CD1c-positive myeloid dendritic cell (primary cell): ENCODE measurements around the gene RPTOR.

Experiments used
- DNase-seq: peaks from one replicate; pipeline ENCODE4 v3.0.0-alpha.2; 2016; ENCODE audit errors: extremely low spot score

The RPTOR gene

DNA sequence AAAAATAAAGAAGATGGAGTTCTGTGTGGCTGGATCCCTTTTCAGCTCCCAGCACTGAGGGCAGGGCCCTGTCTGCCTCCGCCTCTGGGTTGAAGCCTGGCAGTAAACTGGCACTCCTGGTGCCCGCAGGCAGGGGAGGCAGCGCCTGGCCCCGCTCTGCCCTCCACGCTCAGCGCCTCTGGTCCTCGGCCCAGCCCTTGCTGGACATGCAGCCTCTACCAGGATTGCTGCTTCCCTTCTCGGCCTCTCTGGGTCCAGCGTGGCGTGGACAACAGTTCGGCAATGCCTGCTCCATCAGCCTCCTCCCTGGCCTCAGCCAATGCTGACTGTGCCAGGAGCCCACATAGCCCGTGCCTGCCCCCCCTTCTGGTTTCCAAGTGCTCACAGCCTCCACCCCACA lies 362.6 kb downstream of the RPTOR start:
- no peak for DNase-seq

DNA sequence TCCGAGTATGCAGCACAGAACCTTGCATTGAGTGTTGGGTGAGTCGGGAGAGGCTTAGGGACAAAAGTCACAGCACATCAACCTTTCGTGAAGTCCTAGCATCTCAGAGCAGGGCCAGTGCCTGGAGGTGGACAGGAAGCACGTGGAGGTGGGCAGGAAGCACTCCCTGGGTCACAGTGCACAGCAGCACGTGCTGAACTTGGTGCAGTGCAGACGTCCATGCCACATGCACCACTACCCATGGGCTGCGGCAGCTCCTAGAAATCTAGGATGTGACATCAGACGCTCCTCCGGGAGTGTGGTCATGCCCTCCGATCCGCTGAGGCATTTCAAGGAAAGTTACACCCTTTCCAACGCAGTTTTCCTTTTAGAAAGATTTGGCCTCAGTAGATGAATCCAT lies 363.6 kb downstream of the RPTOR start:
- DNase-seq, result no peak

DNA sequence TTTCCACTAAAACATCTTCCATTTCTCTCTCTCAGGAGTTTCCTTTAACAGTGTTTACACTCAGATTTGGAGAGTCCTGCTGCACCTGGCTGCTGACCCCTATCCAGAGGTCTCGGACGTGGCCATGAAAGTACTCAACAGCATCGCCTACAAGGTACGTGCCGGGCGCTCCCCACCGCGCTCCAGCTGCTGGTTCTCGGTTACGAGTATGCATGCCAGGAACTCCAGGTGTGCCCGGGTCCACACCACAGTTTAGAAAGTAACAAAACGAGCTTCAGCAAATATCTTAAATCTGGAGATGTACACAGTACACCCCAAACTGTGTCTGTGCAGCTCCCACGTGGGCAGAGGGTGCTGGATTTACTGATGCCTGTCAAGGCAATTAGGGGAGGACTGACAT lies 364.1 kb downstream of the RPTOR start:
- DNase-seq, result no peak

DNA sequence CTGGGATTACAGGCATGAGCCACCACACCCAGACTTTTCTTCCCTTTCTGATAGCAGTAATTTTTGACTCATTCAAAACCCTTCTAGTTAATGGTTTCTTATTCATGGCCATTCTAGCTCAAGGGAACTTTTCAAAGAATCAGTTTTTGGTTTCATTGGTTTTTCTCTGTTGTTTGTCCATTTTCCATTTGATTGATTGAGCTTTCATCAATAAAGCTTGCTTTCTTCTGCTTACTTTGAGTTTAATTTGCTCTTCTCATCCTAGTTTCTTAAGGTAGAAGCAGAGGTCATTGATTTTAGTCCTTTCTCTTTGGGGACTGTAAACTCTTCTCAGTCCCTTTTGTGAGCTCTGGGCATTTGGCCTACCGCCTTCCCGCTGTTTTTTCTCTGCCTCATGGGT lies 365.0 kb downstream of the RPTOR start:
- no peak for DNase-seq

DNA sequence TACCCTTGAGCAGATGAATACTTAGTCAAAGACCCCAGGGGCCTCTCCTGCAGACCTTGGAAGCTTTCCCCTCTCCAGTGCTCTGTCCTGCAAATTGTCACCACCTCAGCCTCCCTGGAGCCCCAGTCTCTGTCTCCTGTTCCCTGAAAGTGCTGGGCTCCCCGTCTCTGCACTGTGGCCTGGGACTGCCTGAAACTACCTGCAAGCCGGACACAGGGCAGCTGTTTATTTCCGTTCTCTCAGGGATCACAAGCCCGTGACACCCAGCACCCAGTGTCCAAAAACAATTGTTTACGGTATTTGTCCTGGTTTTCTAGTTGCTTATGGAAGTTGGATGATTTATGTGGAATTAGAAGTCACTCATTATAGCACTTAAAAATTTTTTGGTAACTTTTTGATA lies 365.4 kb downstream of the RPTOR start:
- no peak for DNase-seq

DNA sequence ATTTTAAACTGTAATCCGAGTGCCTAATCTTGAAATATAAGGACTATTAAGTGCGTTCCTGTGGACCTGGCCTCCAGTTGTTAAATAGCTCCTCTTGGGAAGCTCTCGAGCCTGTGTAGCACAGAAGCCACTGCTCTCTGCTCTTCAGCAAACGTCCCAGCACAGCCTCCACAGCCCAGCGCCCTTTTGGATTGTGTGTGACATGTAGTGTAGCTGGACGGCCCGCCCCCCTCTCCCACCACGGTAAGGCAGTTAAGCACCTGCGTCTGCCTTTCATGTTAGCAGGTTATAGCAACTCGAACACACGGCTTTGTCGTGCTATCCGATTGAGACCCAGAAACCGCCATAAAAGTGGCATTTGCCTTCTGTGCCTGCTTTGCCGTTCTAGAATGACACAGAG lies 367.8 kb downstream of the RPTOR start:
- DNase-seq, result no peak

DNA sequence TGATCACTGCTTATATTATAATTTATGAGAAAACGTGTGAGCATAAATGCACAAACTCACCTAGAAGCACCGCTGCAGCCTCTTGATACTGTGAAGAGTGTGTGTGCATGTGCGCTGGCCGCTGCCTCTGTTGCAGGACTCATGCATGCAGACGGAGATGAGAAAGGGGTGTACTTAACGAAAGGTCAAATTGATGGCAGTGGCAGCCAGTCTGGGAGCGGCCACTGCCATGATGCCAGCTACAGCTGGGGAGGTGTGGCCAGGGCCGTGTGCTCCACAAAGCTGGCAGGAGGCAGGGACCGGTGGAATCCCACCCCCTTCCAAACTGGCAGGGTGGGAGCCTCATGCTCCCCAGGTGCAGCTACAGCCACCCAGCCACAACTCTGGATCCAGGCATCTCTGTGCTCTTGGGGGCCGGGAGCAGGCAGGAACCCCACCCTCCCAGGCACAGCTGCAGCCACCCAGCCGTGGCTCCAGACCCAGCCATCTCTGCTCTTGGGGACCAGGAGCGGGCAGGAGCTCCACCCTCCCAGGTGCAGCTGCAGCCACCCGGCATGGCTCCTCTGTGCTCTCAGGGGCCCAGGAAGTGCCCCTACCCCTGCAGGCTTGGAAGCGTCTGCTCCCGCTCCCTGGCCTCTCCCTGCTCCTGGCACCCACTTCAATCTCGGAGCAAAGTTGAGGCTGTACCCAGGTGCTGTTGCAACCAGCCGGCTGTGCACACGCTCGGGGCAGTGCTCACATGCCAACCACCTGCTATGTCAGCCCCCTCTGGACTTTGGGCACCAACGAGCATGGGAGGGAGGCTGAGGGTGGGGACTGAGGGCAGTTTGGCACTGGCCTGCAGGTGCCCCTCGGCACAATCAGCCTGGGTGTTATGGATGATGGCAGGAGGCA lies 369.5 kb downstream of the RPTOR start:
- no peak for DNase-seq

DNA sequence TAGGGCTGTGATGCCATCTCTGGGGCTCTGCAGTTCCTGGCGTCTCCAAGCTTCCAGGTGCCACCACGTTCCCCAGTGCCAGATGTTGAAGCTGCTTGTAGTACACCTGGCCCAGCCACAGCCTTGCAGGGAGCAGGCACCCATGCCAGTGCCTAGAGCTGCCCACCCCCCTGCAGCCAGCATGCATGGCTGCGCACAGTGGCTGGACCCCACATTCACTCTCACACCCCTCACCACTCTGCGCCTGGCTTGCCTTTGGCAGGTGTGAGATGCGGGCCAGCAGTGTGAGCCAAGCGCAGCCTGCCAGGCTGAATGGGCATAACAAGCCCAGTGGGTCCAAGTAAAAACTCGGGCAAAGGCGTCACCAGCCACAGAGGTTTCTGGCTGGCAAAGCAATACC lies 371.6 kb downstream of the RPTOR start:
- no peak for DNase-seq

DNA sequence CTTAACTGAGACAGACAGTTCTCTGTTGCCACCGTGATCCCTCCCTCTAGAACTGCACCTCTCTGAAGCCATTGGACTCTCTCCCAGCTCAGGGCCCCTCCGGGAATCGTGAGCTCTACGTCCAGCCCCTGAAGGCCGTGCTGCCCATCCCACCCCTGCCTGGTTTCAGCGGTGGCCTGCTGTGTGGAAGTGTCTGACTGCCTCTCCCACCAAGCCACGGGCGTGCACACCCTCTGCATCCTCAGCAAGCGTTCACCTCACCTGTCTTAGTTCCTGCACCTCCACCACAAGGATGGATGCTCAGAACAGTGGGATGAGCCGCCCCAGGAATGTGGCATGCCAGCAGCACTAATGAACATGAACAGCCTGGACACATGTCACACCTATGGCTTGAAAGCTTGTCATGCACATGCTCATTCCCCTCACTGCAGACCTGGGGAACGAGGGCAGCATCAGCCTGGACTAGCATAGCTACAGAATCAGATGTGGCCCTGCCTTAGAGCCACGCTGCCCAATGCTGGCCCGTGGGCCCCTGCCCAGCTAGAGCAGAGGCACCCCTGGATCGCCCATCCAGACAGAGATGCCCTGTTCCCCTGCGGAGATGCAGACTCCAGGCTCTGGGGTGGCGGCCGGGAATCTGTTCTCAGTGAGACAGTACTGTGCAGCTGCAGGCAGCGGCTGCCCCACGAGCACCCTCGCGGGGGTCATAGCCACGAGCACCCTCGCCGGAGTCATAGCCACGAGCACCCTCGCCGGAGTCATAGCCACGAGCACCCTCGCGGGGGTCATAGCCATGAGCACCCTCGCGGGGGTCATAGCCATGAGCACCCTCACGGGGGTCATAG lies 373.3 kb downstream of the RPTOR start:
- no peak for DNase-seq

DNA sequence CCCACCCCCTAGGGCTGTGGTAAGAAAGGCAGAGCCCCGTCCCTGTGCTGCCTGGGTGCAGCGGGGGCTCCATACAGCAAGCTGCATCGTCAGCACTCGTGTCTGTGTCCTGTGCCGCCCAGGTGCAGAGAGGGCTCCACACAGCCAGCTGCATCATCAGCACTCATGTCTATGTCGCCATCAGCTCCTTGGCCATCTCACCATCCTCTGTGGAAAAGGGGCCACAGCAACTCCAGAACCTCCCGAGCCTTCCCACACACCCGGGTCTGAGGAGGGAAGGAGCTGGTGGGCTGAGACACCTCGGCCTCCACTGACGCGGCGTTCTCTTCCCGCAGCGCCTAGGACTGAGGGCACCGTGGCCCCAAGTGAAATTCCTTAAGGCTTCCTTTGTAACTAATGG lies 374.1 kb downstream of the RPTOR start:
- no peak for DNase-seq

DNA sequence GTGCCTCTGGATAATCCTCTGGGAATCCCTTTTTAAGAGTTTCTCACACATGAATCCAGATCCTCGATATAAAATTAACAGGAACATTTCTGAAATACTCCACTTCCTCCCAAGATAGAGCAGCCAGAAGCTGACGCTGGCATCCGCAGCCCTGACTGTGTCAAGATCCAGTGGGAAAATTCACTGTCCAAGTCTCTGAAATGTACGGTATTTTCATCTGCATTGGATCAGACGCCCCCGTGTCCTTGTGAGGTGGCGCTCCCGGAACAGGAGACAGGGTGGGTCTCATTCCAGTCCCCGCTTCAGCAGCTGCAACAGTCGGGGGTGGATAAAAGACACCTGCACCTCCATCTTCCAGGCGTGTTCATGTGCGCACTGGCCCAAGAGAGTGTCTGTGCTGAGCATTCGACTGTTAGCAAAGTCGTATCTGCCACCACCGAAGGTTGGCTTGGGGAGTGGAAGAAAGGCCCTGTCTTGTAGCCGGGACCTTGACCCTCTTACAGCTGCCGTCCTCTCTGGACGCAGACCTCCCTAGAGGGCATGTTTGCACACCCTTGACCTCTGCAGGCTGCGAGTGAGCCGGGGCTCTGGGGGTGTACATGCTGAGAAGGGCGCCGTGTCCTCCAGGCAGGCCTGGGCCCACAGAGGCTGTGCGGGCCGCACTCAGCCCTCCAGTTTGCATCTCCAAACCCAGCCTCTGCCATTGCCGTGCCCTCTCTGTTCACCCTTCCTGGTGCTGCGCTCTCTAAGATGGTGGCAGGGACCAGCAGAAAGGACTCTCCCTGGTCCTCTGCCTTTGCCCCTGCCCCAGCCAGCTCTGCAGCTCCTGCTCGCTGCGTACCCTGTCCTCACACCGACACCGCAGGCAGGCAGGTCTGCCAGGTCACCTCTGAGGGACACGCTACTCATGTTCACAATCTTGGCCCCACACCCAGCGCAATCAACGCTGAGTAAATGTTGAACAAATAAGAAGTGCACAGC lies 375.0 kb downstream of the RPTOR start:
- DNase-seq, result no peak

DNA sequence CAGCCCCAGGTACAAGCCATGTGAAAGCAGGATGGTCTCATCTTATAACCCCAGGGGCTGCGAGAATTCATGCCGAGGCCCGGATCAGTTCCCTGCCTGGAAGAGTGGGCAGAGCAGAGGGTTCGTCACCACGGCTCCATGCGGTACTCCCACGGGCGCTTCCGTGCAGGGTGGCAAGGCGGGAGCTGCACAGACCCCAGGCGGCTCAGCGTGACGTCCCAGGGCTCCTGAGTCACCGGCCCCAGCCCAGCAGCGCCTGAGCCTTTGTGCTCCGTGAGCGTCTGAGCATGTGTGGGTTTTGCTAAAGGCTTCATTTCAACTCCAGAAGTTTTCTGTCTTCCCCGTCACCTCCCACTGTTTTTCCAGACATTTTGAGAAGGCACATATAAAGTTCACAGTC lies 375.8 kb downstream of the RPTOR start:
- DNase-seq, result no peak

DNA sequence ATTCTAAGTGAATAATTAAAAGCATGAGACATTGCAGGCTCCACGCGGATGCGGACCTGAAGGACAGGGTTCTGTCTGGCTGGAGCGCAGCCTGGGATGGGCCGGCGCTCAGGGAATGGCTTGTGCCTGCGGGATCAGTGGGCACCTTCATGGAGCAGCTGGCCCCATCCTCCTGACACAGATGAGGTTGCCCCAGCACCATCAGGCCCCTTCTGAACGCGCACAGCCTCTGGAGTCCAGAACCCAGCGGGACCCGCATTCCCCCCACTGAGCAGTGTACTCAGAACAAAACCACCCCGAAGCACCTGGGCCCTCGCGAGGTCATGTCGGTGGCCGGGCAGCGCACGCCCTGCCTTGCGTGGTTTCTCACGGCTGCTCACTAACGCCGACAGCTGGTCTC lies 376.5 kb downstream of the RPTOR start:
- no peak for DNase-seq

DNA sequence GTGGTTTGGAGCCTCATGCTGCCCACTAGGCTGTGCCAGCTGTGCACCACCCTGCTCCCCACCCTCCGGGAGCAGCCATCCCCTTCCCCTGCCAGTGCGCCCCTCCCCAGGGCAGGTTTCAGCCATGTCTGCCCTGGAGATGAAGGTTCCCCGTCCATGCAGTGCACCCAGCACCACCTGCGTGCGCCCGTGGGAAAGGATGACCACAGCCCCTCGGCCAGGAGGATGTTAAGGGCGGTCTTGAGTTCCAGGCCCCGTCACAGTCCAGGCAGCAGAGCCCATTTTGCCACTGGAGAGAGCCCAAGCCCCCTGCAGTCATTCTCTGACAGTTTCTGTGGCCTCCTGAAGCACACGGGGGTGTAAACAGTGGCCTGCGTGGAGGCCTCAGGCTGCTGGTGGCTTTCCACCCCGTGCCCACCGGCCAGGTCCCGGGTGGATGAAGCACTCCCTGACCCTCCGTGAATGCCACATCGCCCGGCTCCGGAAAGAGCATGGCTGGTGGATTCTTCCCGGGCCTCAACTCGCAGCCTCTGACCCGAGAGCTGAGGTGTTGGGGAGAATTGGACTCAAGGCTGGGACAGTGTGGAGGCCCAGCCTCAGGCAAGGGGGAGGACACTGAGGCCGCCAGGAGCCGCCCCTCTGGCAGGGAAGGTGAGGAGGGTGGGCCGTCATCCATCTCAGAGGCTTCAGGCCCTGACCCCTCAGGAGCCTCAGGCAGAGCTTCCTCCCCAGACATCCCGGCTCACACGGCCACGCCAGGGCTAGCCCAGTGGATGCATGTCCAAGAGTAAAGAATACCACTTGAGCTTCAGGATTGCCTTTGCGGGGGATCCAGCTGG lies 377.3 kb downstream of the RPTOR start:
- DNase-seq, result no peak

DNA sequence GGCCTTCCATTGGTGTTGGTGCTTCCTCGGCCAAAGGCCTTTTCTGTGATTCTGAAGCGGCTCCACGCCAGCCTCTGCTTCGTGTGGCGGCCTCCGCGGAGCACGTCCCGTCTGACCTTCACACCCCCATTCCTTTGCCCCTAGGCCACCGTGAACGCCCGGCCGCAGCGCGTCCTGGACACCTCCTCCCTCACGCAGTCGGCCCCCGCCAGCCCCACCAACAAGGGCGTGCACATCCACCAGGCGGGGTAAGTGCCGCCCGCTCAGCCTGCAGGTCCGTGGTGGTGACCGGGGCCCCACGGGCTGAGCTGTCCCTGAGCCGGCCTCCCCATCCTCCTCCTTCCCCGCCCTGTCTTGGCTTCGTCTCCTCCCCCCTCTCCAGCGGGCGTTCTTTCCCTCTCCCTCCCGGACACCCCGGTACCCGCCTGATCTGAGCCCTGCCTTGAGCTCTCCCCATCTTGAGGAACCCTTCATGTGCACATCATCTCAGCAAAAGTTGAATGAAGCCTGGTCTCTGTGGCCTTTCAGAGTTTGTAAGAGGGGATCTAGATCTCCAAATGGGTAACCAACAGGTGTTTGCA lies 378.0 kb downstream of the RPTOR start:
- DNase-seq, result no peak

DNA sequence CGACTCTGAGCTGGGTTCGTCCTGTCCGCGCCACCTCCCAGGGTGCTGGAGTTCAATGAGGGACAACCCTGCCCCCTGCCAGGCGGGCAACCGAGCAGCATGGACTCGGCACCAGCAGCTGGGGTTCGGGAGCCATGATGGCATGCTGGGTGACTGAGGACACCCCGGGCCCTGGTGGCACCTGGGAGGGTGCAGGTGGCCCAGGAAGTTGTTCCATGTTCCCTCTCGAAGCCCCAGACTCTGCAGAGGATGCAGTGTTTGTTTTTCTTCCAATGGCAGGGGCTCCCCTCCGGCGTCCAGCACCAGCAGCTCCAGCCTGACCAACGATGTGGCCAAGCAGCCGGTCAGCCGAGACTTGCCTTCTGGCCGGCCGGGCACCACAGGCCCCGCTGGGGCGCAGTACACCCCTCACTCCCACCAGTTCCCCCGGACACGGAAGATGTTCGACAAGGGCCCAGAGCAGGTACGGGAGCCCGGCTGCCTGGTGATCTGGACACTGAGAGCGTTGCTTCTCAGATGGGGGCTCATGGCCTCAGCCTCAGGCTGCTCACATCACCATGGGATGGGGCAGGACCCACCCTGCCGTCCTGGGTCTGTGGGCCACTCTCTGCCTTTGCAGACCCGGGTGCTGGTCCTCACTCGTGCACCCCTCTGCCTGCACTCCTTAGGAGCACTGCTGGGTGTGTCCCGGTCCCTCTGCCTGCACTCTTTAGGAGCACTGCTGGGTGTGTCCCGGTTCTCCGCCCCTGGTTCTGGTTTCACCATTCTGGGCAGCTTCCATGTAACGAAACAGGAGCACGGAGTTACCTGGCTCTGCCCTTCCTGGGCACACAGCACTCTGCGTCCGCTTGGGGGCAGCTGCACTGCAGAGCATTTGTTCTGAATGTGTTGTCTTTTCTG lies 378.8 kb downstream of the RPTOR start:
- DNase-seq, result no peak

DNA sequence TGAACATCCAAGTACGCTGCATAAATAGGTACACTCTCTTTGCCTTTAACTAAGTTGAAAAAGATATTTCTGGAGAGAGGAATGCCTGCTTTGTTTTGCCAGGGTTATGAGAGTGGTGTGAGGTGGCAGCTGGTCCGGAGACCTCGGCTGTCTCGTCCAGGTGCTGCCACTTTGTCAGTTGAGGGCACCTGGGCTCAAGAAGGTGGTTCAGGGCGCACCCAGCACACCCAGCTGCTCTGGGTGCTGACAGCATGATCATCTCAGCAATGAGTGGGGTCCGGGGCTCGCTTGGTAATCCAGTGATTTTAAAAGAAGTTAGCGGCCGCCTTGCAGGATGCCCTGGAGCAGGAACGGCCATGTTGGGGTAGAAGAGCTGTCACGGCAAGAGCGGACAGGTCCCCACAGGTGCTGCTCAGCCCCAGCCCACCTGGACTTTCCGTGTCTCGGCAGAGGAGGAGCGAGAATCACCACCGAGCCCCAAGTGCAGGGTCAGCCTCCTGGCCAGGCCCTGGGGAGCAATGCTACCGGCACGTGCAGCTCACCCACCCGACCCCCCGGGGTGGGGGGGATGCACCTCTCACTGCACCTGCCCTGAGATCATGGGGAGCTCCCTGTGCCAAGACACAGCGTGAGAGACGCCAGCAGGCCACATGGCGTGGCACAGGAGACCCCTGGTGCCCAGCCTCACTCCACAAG lies 379.6 kb downstream of the RPTOR start:
- DNase-seq, result no peak

DNA sequence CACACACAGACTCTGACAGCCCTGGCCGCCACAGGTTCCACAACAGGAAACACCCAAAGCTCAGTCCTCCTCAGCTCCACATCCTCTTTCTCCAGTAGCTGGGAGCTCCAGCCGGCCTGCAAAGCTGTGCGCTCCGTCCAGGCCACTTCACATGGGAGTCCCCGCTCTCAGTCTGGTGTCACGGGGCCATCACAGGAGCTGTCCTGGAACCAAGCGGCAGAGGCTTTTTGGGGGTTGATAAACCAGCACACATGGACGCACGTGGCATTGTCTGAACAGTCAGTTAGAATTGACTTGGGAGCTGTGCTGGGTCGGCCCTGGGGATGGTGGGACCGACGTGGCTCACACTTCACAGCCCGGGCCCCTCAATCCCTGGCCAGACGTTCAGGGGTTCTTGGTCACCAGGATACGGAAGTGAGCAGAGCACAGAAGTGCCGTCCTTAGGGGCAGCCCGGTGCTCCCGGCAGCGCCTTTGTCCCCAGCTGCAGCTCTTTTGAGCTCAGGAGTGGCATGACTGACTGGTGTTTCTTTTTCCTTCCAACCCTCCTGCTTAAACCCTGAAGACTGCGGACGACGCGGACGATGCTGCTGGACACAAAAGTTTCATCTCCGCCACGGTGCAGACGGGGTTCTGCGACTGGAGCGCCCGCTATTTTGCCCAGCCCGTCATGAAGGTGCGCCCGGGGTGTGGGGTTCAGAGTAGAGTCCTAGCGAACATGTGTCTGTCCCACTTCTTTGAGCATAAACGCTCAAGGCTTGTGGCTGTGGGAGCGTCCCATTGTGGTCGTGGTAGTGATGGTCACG lies 380.4 kb downstream of the RPTOR start:
- DNase-seq, result no peak
